ENCODE measurements around the gene MYLK3.

- no peak for TF ChIP-seq SUZ12 (IDR thresholded peaks at IDR 0.05; ENCODE audit: extremely low read depth, insufficient read depth, insufficient read length)
- no peak for TF ChIP-seq YY1 (IDR thresholded peaks at IDR 0.05; ENCODE audit: insufficient read depth, insufficient read length)
These were observed 59.3 kb downstream of the MYLK3 start, which contains the start of gene VPS35 for GRCh38 chr16:46688654-46689364.

All from NT2/D1 (cell line).